ENCODE data around the gene TMEM139. TPM values are rescaled to one million over a fixed set of nuclear protein-coding genes. Genes with fewer than 3 reads are reported as not detected.

Gene TMEM139
- 0.27 TPM for total RNA-seq (2013)
- under 1 TPM in 1 of 3 donors, not detected in 2; 0.55 TPM for polyA plus RNA-seq
- polyA minus RNA-seq, result not detected in 2 replicates
- 0 to 0.58 (median 0.08) reads per million in 11 experiments for total RNA-seq

- no peak within 1 kb of the TSS for H2AFZ ChIP-seq (ENCODE audit: insufficient read depth, low read depth, low read length, poor library complexity, severe bottlenecking)
- no peak within 1 kb of the TSS for H3K4me3 ChIP-seq (replicated peaks in 1 of 3; ENCODE audit: low read depth in 2 of 3, low read length in 3 of 3)
- H3K4me2 ChIP-seq (replicated peaks; ENCODE audit: extremely low read depth, low read length, poor library complexity, severe bottlenecking), result no peak within 1 kb of the TSS
- no peaks in the 10 kb centered on the region for H3K36me3 ChIP-seq (replicated peaks in 1 of 2; ENCODE audit: control insufficient read depth in 1 of 2, insufficient read depth in 2 of 2, low read length in 2 of 2)
- Mint-ChIP-seq H3K4me1 (peaks cover 28% of the 10 kb centered on the region), H3K9me3 (peaks cover 0 to 2% (median 0%) of the 10 kb centered on the region in 7 donors), H3K27me3 (ENCODE audit: low read depth in 3 of 3) (peaks cover 0 to 3% (median 2%) of the 10 kb centered on the region in 3 donors), H3K27ac (no peak within 1 kb of the TSS), H3K36me3 (peaks cover 0 to 2% of the 10 kb centered on the region in 2 donors), H3K4me3 (peak within 1 kb of the TSS in 1 of 2 donors; percentile 9)
- no peak within 1 kb of the TSS for H3K9ac ChIP-seq (ENCODE audit: insufficient read depth, low read length, poor library complexity, severe bottlenecking)
- no peak for DNase-seq
- intact Hi-C loops (cut with micrococcal nuclease), result loop anchor here (5.0 to 10.0 kb wide), 2 partner anchors 43 to 90 kb away; no protein-coding TSS in a partner anchor
- peaks cover 17% of the 10 kb centered on the region for H3K79me2 ChIP-seq (ENCODE audit: insufficient read depth, low read length)
- WGBS (ENCODE audit: insufficient coverage), result 99% methylated on average over 9 of the region's 19 CpGs
- TF ChIP-seq CTCF (IDR thresholded peaks at IDR 0.05), result no peak
- peaks cover 5% of the 10 kb centered on the region for H4K20me1 ChIP-seq (ENCODE audit: insufficient read depth, low read length)
- no peak within 1 kb of the TSS for H3K27ac ChIP-seq (ENCODE audit: low read depth in 1 of 2, low read length in 2 of 2)
- H3K4me1 ChIP-seq (ENCODE audit: control insufficient read depth in 1 of 2, insufficient read depth in 2 of 2, low read length in 2 of 2), result peaks cover 16 to 27% of the 10 kb centered on the region in 2 donors
- H3K27me3 ChIP-seq (ENCODE audit: control insufficient read depth in 2 of 2, insufficient read depth in 2 of 2, low read length in 2 of 2), result no peaks in the 10 kb centered on the region
- H3K9me3 ChIP-seq (replicated peaks in 1 of 2; ENCODE audit: control insufficient read depth in 1 of 2, insufficient read depth in 1 of 2, low read length in 2 of 2), result no peaks in the 10 kb centered on the region
Measured at GRCh38 chr7:143284591-143285469, at the start of gene TMEM139. TSS of gene TMEM139 (plus strand) at chr7:143284958. CDS start at chr7:143285958, 1,000 bp downstream.

GRCh38 chr7:143235561-143235960 lies 49.2 kb upstream of the TMEM139 start:
- H3K36me3 Mint-ChIP-seq, result peaks cover 6 to 20% of the 10 kb centered on the region in 2 donors
- peaks cover 0 to 23% (median 11%) of the 10 kb centered on the region in 7 donors for H3K9me3 Mint-ChIP-seq
- H3K27me3 ChIP-seq (ENCODE audit: control insufficient read depth in 2 of 2, insufficient read depth in 2 of 2, low read length in 2 of 2), result no peaks in the 10 kb centered on the region
- H3K36me3 ChIP-seq (replicated peaks in 1 of 2; ENCODE audit: control insufficient read depth in 1 of 2, insufficient read depth in 2 of 2, low read length in 2 of 2), result no peaks in the 10 kb centered on the region
- H3K27ac ChIP-seq (ENCODE audit: low read depth in 1 of 2, low read length in 2 of 2), result peak overlapping the region in 1 of 2 donors; percentile 20
- H3K4me2 ChIP-seq (replicated peaks; ENCODE audit: extremely low read depth, low read length, poor library complexity, severe bottlenecking), result peak overlapping the region; percentile 15
- no peak overlapping the region for H3K9ac ChIP-seq (ENCODE audit: insufficient read depth, low read length, poor library complexity, severe bottlenecking)
- H3K4me1 Mint-ChIP-seq, result peaks cover 63% of the 10 kb centered on the region
- H3K9me3 ChIP-seq (replicated peaks in 1 of 2; ENCODE audit: control insufficient read depth in 1 of 2, insufficient read depth in 1 of 2, low read length in 2 of 2), result peaks cover 0 to 6% of the 10 kb centered on the region in 2 donors
- peak overlapping the region in 1 of 2 donors; percentile 51 for H3K4me3 Mint-ChIP-seq
- peak overlapping the region in 1 of 3 experiments; percentile 11 for H3K4me3 ChIP-seq (replicated peaks in 1 of 3; ENCODE audit: low read depth in 2 of 3, low read length in 3 of 3)
- no peaks in the 10 kb centered on the region for H3K79me2 ChIP-seq (ENCODE audit: insufficient read depth, low read length)
- intact Hi-C loops (cut with micrococcal nuclease), result no loop called here
- DNase-seq, result peak in 1 of 3 donors; percentile 21
- H3K27me3 Mint-ChIP-seq (ENCODE audit: low read depth in 3 of 3), result peaks cover 0 to 2% (median 0%) of the 10 kb centered on the region in 3 donors
- no peak for TF ChIP-seq CTCF (IDR thresholded peaks at IDR 0.05)
- peak overlapping the region; percentile 11 to 87 (median 44) for H3K27ac Mint-ChIP-seq
- WGBS (ENCODE audit: insufficient coverage), result no CpG with 5 or more reads among the region's 1 CpG
- H3K4me1 ChIP-seq (ENCODE audit: control insufficient read depth in 1 of 2, insufficient read depth in 2 of 2, low read length in 2 of 2), result peaks cover 48 to 67% of the 10 kb centered on the region in 2 donors
- no peak overlapping the region for H2AFZ ChIP-seq (ENCODE audit: insufficient read depth, low read depth, low read length, poor library complexity, severe bottlenecking)
- H4K20me1 ChIP-seq (ENCODE audit: insufficient read depth, low read length), result no peaks in the 10 kb centered on the region
